NT2/D1 (cell line): ENCODE results near the gene WDR86.

ENCODE experiments used
- SUZ12 ChIP-seq: IDR thresholded peaks from 2 replicates; pipeline ENCODE4 v1.6.1; 2011; ENCODE audit not compliant: insufficient read length, insufficient read depth; ENCODE audit errors: extremely low read depth
- YY1 ChIP-seq: IDR thresholded peaks from 2 replicates; pipeline ENCODE4 v1.6.1; 2011; ENCODE audit not compliant: insufficient read length, insufficient read depth
- ZNF274 ChIP-seq: IDR thresholded peaks from 2 replicates; pipeline ENCODE4 v1.6.1; 2011; ENCODE audit warnings: mild to moderate bottlenecking, low read depth, low read length

GRCh38 chr7:151392426-151392825 lies 17.4 kb downstream of the WDR86 start:
- TF ChIP-seq YY1 (no peak), SUZ12 (no peak), ZNF274 (no peak)
